GM21825 (cell line): ENCODE results near the gene CCL25.
"Not testable (repeated sequence)": the region's sequence is repeated elsewhere in the genome, so short reads cannot be mapped to it uniquely, and the experiment has no call there.

ENCODE experiments used
- ATAC-seq: cut with Tn5 transposase; IDR thresholded peaks from one replicate; pipeline ENCODE4 v1.9.1; 2021; ENCODE audit warnings: mild to moderate bottlenecking, moderate library complexity; ENCODE audit not compliant: unreplicated experiment

The CCL25 gene

DNA sequence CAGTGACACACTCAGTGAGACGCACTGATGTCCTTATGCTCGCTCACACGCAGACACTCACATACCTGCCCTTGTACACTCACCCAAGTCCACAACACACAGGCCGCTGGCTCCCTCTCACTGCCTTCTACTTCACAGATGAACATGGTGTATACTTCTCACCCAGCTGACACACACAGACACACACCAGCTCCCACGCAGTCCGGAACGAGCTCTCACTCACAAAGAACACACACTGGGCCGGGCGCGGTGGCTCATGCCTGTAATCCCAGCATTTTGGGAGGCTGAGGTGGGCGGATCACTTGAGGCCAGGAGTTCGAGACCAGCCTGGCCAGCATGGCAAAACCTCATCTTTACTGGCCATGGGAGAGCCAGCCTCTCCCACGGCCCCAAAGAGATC, 31.6 kb downstream of the CCL25 start:
- no peak for ATAC-seq

DNA sequence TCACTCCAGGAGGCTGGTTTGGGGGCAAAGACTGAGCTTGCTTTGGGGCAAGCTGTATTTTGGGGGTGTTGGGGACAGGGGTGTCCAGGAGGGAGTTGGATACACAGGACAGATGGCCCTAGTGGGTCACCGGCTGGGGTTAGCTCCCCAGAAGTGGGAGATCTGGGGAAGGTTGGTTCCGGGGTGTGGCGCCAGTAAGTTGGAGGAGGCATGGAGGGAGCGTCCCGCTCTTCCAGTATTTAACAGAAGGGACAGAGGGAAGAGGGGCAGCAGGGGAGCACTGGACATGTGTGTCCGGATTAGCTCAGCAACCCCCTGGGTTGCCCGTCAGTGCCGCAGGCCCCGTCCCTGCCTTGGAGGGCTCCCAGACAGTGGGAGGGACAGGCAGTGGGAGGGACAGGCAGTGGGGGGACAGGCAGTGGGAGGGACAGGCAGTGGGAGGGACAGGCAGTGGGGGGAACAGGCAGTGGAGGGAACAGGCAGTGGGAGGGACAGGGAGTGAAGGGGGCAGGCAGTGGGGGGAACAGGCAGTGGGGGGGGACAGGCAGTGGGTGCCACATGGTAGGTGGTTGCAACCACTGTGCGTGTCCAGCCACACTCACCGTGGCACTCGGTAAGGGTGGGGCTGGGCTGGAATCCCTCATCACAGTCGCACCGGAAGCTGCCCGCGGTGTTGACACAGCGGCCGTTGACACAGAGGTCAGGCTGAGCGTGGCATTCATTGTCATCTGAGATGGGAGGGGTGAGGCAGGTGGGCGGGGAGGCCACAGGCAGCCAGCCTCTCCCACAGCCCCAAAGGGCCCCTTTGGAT, 33.2 kb downstream of the CCL25 start:
- no peak for ATAC-seq

DNA sequence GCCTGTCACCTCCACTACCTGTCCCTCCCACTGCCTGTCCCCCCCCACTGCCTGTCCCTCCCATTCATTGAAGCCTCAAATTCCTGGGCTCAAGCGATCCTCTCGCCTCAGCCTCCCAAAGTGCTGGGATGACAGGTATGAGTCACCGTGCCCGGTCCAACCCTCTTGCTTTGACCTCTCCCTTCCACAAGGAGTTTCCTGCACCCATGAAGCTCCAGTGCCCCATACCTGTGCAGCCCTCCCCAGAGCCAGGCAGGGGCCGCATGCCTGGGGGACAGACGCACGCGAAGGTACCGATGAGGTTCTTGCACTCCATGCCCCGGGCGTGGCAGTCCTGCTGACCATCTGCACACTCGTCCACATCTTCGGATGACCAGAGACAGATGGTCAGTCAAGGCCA, 34.3 kb downstream of the CCL25 start:
- ATAC-seq: no peak

DNA sequence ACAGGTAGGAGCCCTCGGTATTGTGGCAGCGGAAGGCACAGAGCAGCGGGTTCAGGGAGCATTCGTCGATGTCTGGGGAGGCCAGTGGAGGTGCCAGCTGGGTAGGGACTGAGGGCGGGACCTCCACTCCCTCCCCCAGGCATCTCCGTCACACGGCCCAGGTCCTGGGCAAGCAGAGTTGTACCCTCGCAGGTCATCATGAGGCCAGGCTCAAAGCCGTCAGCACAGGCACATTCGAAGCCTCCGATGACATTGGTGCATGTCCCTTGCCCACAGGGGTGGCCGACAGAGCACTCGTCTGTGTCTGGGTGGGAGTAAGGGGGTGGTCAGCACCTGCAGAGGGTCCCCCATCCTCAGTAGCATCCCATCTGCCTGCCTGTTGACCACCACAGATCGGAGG, 35.3 kb downstream of the CCL25 start:
- ATAC-seq: no peak

DNA sequence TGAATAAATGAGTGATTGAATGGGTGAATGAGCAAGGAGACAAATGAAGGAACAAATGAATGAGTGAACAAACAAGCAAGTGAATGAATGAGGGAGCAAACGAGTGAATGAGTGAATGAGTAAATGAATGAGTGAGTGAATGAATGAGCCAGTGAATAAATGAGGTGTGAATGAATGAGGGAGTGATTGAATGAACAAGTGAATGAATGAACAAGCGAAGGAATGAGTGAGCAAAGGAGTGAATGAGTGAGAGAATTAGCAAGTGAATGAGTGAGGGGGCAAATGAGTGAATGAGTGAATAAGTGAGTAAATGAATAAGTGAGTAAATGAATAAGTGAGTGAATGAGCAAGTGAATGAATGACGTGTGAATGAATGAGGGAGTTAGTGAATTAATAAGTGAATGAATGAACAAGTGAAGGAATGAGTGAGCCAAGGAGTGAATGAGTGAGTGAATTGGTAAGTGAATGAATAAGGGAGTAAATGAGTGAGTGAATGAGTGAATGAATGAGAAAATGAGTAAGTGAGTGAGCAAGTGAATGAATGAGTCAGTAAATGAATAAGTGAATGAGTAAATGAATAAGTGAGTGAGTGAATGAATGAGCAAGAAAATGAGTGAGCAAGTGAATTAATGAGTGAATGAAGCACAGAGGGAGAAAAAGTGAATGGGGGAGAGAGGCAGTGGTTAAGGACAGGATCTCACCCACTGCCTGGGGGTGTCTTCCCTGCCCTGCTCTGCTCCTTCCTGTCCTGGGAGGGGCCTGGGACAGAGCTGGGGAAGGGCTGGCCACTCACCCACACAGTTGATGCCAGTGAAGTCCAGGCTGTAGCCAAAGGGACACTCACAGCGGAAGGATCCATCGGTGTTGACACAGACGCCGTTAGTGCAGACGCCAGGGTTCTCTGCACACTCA, 36.4 kb downstream of the CCL25 start:
- ATAC-seq: no peak

DNA sequence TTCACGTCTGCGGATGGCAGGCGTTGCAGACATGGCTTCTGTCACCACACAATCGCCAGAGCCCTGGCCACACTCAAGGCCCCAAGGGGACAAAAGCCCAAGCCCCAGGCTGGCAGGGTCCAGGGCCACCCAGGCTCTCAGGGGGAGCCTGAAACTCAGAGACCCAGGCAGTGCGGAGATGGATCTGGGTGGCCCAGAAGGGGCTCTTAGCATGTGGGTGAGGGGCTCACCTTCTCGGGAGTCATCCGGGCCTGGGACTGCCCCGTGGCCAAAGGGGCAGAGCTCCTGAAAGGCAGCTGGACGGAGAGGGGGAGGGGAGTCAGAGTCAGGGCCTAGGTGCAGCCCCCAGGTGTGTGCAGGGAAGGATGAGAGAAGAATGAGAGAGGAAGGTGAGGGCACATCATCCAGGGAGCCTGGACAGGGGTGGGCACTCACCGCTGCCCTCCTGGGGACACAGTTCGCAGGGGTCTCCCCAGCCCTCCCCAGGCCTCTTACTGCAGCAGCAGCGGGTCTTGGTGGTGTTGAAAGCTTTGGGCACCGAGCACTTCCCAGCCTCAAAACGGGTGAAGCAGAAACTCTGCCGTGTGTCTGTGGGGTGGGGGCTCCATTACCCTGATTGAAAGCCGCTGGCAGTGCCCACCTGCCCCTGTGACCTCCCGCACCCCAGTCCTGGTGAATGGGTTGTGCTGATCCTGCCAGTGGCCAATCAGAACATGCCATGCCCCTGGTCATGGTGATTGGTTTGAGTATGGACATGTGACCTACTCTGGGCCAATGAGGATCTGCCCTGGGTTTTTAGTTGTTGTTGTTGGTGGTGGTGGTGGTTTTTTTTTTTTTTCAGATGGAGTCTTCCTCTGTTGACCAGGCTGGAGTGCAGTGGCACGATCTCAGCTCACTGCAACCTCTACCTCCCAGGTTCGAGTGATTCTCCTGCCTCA, 37.4 kb downstream of the CCL25 start:
- no peak for ATAC-seq

DNA sequence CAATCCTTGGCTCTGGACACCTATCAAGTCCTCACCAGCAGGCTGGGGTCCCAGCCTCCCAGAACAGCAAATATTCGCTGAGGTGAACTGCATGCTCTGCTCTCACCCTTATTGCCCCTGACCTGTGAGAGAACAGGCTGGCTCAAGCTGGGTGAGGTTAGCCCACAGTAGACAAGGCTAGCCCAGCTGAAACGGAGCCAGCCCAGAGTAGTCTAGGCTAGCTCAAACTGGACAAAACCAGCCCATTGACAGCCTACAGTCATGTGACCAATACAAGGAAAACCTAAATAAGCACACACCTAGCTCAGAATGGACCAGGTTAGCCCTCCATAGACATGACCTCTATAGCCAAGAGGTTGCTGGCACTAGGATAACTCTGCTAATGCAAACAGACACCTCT, 38.4 kb downstream of the CCL25 start:
- no peak for ATAC-seq

DNA sequence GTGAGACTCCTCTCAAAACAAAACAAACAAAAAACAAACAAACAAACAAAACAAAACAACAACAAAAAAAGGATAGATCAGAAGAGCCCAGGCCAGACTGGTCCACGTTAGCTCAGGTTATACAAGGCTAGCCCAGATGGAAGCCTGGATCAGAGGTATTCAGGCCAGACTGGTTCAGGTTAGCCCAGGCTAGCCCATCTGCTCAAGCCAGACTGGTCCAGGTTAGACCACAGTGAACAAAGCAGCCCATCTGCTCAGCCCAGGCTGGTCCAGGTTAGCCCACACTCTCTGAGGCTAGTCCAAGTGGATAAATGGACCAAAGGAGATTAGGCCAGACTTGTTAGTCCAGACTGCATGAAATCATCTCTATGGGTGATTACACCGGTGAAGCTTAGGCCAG, 41.2 kb downstream of the CCL25 start:
- ATAC-seq: no peak

DNA sequence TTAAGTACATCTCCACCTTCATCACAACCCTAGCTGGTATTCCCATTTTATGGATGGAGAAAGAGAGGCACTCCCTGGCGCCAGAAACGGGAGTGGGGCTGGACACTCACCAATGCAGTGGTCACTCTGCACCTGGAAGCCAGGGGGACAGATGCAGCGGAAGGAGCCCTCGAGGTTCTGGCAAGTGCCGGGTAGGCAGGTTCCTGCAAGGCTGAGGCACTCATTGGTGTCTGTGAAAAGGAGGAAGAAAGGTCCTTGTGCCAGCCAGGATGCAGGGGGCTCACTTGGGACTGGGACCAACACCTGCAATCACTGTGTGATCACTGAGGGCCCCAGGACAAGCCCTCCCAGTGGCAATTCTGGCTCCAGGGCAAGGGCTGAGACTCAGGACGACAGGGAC, 41.8 kb downstream of the CCL25 start:
- ATAC-seq: no peak

DNA sequence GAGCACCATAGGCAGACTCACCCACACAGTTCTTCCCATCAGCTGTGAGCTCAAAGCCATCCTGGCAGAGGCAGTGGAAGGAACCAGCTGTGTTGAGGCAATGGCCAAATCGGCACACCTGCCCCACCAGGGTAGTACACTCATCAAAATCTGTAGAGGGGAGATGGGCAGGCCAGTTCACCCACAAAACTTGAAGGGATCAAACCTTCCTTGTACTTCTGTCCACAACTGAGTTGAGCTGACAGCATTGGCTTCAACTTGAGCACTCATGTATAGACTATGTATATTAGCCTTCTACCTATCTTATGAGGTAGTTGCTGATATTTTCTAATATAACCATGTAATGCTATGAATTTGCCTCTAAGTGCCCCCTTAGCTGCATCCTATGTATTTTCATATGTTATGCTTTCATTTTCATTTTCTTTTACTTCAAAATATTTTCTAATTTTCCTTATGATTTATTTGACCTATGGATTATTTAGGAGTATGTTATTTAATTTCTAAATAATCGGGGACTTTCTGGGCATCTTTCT, 42.9 kb downstream of the CCL25 start:
- ATAC-seq: no peak

DNA sequence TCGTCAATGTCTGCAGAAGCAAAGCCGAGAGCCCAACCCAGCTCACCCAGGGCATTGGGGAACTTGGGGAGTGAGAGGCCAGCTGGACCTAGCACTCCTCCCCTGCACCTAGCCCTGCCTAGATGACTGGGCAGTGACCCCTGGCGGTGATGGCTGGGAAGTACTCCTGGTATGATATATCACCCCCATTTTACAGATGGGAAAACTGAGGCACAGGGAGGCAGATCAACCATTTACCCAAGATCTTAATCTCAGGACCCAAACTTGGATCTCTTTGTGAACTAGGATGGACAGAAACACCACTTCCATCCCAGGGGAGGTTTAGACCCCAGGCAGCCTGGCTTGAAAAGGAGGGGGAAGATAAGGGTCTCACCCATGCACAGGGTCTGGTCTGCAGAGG, 43.5 kb downstream of the CCL25 start:
- no peak for ATAC-seq

DNA sequence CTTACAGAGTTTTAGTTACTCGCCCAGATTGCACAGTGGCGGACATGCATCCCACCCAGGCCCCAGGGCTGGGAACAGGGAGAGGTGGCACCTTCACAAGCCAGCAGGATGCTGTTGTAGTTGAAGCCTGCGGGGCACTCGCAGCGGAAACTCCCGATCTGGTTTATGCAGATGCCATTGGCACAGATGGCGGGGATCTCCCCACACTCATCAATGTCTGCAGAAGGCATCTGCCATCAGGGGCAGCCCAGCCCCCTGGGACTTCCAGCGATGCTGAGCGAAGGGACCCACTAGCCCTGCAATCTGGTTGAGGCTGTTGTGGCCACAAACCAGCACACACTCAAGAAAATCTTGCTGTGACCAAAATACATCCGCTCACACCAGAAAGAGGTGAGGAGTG, 44.6 kb downstream of the CCL25 start:
- no peak for ATAC-seq

DNA sequence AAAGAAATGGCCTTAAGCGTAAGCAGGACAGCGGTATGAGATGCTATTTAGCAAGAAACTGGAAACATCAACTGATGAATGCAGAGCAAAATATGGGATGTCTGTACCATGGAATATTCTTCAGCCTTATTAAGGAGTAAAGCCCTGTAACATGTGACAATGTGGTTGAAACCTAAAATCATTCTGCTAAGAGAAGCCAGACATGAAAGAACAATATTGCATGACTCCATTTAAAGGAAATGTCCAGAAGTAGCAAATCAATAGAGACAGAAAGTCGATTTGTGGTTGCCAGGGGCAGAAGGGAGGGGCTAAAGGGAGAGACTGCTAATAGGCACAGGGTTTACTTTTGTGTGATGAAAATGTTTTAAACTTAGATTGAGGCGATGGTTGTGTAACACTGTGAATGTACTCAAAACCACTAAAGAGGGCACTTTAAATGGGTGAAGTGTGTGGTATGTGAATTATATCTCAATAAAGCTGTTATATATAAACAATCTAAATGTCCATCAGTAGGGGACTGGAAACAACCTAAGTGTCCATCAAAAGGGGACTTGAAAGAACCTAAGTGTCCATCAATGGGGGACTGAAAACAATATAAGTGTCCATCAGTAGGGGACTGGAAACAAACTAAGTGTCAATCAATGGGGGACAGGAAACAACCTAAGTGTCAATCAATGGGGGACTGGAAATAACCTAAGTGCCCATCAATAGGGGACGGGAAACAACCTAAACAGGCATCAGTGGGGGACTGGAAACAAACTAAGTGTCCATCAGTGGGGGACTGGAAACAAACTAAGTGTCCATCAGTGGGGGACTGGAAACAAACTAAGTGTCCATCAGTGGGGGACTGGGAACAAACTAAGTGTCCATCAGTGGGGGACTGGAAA, 45.4 kb downstream of the CCL25 start:
- no peak for ATAC-seq

DNA sequence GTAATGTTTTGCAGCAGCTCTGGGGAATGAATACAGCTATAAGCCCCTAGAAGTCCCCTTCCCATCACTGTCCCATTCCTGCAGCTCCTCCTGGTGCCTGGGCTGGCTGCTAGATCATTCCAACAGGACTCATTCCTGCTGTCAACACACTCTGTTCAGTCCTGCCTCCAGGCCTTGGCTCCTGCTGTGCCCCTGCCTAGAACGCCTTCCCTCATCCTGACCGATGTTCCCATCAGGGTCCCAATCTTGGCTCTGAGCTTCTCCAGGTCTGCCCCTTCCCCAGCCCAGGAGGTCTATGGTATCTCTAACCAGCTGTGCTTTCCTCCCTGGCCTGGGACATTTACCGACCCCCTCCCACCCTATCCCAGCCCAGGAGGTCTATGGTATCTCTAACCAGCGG, 48.8 kb downstream of the CCL25 start:
- ATAC-seq: no peak

DNA sequence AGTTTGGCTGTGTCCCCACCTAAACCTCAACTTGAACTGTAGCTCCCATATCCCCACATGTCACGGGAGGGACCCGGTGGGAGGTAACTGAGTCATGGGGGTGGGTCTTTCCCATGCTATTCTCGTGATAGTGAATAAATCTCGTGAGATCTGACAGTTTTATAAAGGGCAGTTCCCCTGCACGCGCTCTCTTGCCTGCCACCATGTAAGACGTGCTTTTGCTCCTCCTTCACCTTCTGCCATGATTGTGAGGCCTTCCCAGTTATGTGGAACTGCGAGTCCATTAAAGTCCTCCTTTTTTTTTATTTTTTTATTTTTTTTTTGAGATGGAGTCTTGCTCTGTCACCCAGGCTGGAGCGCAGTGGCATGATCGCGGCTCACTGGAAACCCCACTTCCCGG, 49.4 kb downstream of the CCL25 start:
- not testable (repeated sequence) for ATAC-seq

DNA sequence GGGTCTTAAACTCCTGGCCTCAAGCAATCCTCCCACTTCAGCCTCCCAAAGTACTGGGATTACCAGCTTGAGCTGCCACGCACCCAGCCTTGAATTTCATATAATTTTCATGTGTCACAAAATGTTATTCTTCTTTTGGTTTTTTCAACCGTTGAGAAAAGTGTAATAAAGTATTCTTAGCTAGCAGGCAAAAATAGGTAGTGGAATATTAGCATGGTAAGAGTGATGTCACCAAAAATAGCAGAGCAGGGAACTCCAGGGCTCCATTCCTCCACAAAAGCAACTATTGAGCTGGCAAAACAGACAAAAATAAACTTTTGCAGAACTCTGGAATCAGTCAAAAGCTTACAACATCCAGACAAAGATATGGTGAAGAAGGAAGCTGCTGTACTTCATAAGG, 52.9 kb downstream of the CCL25 start:
- ATAC-seq: no peak

DNA sequence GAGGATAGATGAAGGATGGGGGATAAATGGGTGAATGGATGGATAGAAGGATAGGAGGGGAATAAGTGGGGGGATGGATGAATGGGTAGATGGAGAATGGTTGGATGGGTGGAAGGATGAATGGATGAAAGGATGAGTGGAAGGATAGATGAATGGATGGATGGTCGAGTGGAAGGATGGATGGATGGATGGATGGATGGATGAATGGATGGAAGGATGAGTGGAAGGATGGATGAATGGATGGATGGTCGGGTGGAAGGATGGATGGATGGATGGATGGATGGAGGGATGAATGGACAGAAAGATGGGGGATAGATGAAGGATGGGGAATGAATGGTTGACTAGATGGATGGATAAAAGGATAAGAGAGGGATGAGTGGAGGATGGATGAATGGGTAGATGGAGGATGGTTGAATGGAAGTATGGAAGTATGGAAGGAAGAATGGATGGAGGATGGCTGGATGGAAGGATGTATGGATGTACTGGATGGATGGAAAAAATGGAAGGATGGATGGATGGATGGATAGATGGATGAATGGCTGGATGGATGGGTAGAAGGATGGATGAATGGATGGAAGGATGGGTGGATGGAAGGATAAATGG, 54.8 kb downstream of the CCL25 start:
- ATAC-seq: no peak

DNA sequence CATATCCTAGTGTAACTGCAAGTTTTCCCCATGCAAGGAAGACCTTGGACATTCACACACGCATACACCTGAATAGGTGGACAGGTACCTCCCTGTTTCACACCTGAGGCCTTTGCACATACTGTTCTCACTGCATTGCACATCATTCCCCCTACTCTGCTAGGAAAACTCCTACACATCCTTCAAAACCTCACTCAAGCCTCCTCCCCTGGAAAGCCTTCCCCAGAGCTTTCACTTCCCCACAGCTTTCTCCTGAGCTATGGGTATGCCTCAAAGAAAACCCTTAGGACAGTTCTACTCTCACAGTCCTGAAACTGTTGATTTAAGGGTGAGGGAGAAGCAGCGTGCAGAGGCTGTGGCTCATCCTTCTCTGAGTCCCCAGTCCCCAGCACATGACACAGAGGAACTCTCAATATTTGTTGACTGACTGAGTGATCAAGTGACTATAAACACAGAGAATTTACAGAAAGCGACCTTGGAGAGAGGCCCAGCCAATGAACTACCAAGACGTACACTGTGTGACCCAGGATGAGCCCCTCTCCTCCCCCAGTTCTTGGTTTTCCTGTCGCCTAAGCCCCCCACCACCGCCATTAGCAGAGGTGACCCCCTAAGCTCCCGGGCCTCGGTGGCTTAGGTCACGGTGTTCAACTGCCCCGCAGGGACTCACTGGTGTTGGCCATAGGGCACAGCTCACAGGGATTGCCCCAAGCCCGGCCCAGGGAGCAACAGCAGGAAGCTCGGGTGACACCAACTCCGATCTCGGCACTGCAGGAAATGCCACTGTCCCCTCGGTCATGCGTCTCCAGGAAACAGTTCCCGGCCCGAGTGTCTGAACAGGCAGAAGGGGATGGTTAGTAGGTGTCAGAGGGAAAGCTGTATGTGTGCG, 56.2 kb downstream of the CCL25 start:
- ATAC-seq: no peak
